Measurements from ENCODE around the gene CDA.

DNA sequence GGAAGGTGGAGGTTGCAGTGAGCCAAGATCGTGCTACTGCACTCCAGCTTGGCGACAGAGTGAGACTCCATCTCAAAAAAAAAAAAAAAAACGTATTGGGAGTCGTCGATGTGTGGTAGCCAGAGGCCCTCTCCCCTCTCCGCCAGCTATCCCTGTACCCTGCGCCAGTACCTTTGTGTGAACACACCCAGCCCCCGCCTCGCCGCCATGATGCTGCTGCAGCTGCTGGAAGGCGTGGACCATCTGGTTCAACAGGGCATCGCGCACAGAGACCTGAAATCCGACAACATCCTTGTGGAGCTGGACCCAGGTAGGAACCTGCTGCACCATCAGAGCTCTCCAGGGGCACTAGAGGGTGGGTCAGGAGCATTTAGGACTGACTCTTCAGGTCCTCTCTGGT lies 56.5 kb downstream of the CDA start:
- TF ChIP-seq POLR2A (IDR thresholded peaks at IDR 0.05) = no peak
- TF ChIP-seq, protein P1, sequence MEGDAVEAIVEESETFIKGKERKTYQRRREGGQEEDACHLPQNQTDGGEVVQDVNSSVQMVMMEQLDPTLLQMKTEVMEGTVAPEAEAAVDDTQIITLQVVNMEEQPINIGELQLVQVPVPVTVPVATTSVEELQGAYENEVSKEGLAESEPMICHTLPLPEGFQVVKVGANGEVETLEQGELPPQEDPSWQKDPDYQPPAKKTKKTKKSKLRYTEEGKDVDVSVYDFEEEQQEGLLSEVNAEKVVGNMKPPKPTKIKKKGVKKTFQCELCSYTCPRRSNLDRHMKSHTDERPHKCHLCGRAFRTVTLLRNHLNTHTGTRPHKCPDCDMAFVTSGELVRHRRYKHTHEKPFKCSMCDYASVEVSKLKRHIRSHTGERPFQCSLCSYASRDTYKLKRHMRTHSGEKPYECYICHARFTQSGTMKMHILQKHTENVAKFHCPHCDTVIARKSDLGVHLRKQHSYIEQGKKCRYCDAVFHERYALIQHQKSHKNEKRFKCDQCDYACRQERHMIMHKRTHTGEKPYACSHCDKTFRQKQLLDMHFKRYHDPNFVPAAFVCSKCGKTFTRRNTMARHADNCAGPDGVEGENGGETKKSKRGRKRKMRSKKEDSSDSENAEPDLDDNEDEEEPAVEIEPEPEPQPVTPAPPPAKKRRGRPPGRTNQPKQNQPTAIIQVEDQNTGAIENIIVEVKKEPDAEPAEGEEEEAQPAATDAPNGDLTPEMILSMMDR (IDR thresholded peaks at IDR 0.05) = no peak
